K562 (cell line): ENCODE results near the gene ARFIP2. TPM values are rescaled to one million over a fixed set of nuclear protein-coding genes. Genes with fewer than 3 reads are reported as not detected.

ENCODE experiments used
- CREB3 ChIP-seq: fragments of 450-650 bp; conservative IDR thresholded peaks from 2 replicates; pipeline ENCODE4 v1.6.1; 2016; ENCODE audit warnings: missing genetic modification characterization, low read depth, mild to moderate bottlenecking, missing compliant biosample characterization, moderate library complexity
- CREB5 ChIP-seq: fragments of 250-450 bp; sonication (Bioruptor Pico); IDR thresholded peaks from 2 replicates; pipeline ENCODE4 v1.5.0; 2020; ENCODE audit warnings: mild to moderate bottlenecking
- CSDE1 ChIP-seq, 2 experiments: fragments of 450-650 bp; IDR thresholded peaks; 2 replicates each; pipeline ENCODE4 v1.6.1; 2016; ENCODE audit warnings: mild to moderate bottlenecking in 1 of 2
- GABPA ChIP-seq: fragments of 200-800 bp; sonication (Bioruptor generic); conservative IDR thresholded peaks from 2 replicates; pipeline ENCODE4 v1.6.1; 2016; ENCODE audit warnings: low read depth, missing genetic modification characterization, missing compliant biosample characterization
- HCFC1 ChIP-seq: IDR thresholded peaks from 2 replicates; pipeline ENCODE4 v1.6.1; 2012; ENCODE audit warnings: low read depth, low read length, improper control_type of control experiment
- HDAC3 ChIP-seq: fragments of 450-650 bp; IDR thresholded peaks from 2 replicates; pipeline ENCODE4 v1.6.1; 2018; ENCODE audit warnings: borderline replicate concordance, mild to moderate bottlenecking, moderate library complexity; ENCODE audit not compliant: partially characterized antibody
- MCM5 ChIP-seq: fragments of 450-650 bp; IDR thresholded peaks from 2 replicates; pipeline ENCODE4 v1.6.1; 2016; ENCODE audit warnings: low read depth
- MTF1 ChIP-seq: fragments of 250-450 bp; sonication (Bioruptor Pico); IDR thresholded peaks from 2 replicates; pipeline ENCODE4 v1.9.0; 2021; ENCODE audit warnings: moderate library complexity, mild to moderate bottlenecking, inconsistent platforms, borderline replicate concordance
- NCOA2 ChIP-seq, 2 experiments: fragments of 450-650 bp; IDR thresholded peaks; 2 replicates each; pipeline ENCODE4 v1.6.1; 2018; ENCODE audit warnings: mild to moderate bottlenecking in 2 of 2, moderate library complexity in 1 of 2; ENCODE audit not compliant: partially characterized antibody in 2 of 2
- PCBP2 ChIP-seq: fragments of 200-400 bp; formaldehyde crosslinking; IDR thresholded peaks from 2 replicates; pipeline ENCODE4 v1.6.1; 2018; ENCODE audit warnings: low read length, low read depth, mild to moderate bottlenecking, moderate library complexity; ENCODE audit not compliant: poor library complexity, severe bottlenecking
- SLC30A9 ChIP-seq: fragments of 250-450 bp; sonication (Bioruptor Pico); IDR thresholded peaks from 2 replicates; pipeline ENCODE4 v1.8.0; 2022; ENCODE audit warnings: mild to moderate bottlenecking, moderate library complexity
- TCF7 ChIP-seq: sonication (generic); IDR thresholded peaks from 2 replicates; pipeline ENCODE4 v1.6.1; 2016; ENCODE audit warnings: antibody characterized with exemption, borderline replicate concordance
- ZC3H8 ChIP-seq: fragments of 450-650 bp; IDR thresholded peaks from 2 replicates; pipeline ENCODE4 v1.6.1; 2017
- ZNF282 ChIP-seq: sonication (generic); formaldehyde crosslinking; IDR thresholded peaks from 2 replicates; pipeline ENCODE4 v1.8.1; 2023; ENCODE audit warnings: missing genetic modification reagents
- ZSCAN29 ChIP-seq: fragments of 450-650 bp; IDR thresholded peaks from 2 replicates; pipeline ENCODE4 v1.6.1; 2017
- polyA plus RNA-seq, 8 experiments: library from polyadenylated mRNA; depleted of rRNA in 4 of 8; stranded (reverse) in 5 of 8; unstranded in 3 of 8; fragments of >200 nt; fragmentation: Nextera tagmentation in 2 of 8; fragmentation: Illumina TruSeq in 1 of 8; extraction: Ambion mirVana in 2 of 8; extraction: Trizol in 1 of 8; gene quantifications; 2 replicates each; pipeline versions ENCODE4 v1.2.1 to v1.2.3, GENCODE V29; 2011 to 2014; ENCODE audit warnings: inconsistent platforms in 1 of 8, missing spikeins in 1 of 8
- total RNA-seq, 7 experiments: library from RNA; depleted of rRNA in 6 of 7; stranded (reverse); fragments of >200 nt in 6 of 7; fragmentation: Illumina TruSeq in 2 of 7; extraction: Trizol in 2 of 7; gene quantifications; 2 replicates each; pipeline versions ENCODE4 v1.2.1 to v1.2.3, GENCODE V29; 2011 to 2021; ENCODE audit warnings: low replicate concordance in 1 of 7
- TF ChIP-seq, protein P1 (sequence below), 2 experiments: fragments of 450-650 bp; IDR thresholded peaks; 2 replicates each; pipeline ENCODE4 v1.6.1; 2018; ENCODE audit warnings: mild to moderate bottlenecking in 2 of 2, low read depth in 1 of 2; ENCODE audit not compliant: partially characterized antibody in 2 of 2
- TF ChIP-seq, protein P2 (sequence below): sonication (generic); formaldehyde crosslinking; IDR thresholded peaks from 2 replicates; pipeline ENCODE4 v1.8.0; 2022; ENCODE audit warnings: mild to moderate bottlenecking, missing genetic modification reagents
- TF ChIP-seq, protein P3 (sequence below): fragments of 450-650 bp; IDR thresholded peaks from 2 replicates; pipeline ENCODE4 v1.6.1; 2017; ENCODE audit warnings: antibody characterized with exemption

The ARFIP2 gene
- total and polyA plus RNA-seq, 9 of the 15 experiments (the other 6 are each of a cell fraction or from before 2014, with no cell fraction given), result 11.8 to 74.1 (median 41.0) TPM

GRCh38 chr11:6481012-6481923 is at the start of gene ARFIP2, which contains the start of gene TIMM10B (continued):
- TF ChIP-seq CREB3 (tag) (no peak), ZSCAN29 (0 out of 2 replicates have a peak, but pooled peaks have one; percentile 15), SLC30A9 (no peak), CSDE1 (IDR thresholded peaks at IDR 0.05) (no peak), MCM5 (no peak), ZNF282 (CRISPR knock-in tag) (no peak), TCF7 (no peak; the same call in 1 of the 2 replicates), MTF1 (no peak), NCOA2 (IDR thresholded peaks at IDR 0.05; ENCODE audit: partially characterized antibody in 2 of 2) (no peak), PCBP2 (no peak), HCFC1 (peak; percentile 88), GABPA (tag) (peak; percentile 99), HDAC3 (peak; percentile 59), ZC3H8 (no peak), CREB5 (no peak)
- TF ChIP-seq, protein P1, sequence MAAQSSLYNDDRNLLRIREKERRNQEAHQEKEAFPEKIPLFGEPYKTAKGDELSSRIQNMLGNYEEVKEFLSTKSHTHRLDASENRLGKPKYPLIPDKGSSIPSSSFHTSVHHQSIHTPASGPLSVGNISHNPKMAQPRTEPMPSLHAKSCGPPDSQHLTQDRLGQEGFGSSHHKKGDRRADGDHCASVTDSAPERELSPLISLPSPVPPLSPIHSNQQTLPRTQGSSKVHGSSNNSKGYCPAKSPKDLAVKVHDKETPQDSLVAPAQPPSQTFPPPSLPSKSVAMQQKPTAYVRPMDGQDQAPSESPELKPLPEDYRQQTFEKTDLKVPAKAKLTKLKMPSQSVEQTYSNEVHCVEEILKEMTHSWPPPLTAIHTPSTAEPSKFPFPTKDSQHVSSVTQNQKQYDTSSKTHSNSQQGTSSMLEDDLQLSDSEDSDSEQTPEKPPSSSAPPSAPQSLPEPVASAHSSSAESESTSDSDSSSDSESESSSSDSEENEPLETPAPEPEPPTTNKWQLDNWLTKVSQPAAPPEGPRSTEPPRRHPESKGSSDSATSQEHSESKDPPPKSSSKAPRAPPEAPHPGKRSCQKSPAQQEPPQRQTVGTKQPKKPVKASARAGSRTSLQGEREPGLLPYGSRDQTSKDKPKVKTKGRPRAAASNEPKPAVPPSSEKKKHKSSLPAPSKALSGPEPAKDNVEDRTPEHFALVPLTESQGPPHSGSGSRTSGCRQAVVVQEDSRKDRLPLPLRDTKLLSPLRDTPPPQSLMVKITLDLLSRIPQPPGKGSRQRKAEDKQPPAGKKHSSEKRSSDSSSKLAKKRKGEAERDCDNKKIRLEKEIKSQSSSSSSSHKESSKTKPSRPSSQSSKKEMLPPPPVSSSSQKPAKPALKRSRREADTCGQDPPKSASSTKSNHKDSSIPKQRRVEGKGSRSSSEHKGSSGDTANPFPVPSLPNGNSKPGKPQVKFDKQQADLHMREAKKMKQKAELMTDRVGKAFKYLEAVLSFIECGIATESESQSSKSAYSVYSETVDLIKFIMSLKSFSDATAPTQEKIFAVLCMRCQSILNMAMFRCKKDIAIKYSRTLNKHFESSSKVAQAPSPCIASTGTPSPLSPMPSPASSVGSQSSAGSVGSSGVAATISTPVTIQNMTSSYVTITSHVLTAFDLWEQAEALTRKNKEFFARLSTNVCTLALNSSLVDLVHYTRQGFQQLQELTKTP (IDR thresholded peaks at IDR 0.05; ENCODE audit: low read depth in 1 of 2, partially characterized antibody in 2 of 2), result no peak
- TF ChIP-seq, protein P2, sequence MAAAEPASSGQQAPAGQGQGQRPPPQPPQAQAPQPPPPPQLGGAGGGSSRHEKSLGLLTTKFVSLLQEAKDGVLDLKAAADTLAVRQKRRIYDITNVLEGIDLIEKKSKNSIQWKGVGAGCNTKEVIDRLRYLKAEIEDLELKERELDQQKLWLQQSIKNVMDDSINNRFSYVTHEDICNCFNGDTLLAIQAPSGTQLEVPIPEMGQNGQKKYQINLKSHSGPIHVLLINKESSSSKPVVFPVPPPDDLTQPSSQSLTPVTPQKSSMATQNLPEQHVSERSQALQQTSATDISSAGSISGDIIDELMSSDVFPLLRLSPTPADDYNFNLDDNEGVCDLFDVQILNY (CRISPR knock-in tag), result peak; percentile 53; the same call in 1 of the 2 replicates
- TF ChIP-seq, protein P3, sequence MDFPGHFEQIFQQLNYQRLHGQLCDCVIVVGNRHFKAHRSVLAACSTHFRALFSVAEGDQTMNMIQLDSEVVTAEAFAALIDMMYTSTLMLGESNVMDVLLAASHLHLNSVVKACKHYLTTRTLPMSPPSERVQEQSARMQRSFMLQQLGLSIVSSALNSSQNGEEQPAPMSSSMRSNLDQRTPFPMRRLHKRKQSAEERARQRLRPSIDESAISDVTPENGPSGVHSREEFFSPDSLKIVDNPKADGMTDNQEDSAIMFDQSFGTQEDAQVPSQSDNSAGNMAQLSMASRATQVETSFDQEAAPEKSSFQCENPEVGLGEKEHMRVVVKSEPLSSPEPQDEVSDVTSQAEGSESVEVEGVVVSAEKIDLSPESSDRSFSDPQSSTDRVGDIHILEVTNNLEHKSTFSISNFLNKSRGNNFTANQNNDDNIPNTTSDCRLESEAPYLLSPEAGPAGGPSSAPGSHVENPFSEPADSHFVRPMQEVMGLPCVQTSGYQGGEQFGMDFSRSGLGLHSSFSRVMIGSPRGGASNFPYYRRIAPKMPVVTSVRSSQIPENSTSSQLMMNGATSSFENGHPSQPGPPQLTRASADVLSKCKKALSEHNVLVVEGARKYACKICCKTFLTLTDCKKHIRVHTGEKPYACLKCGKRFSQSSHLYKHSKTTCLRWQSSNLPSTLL, result no peak
